Fibroblast of lung (primary cell): Measurements from ENCODE around the gene CT55. TPM values are rescaled to one million over a fixed set of nuclear protein-coding genes. Genes with fewer than 3 reads are reported as not detected.

Source experiments
- DNase-seq, 2 donors: peaks; one replicate each; pipeline versions ENCODE4 v3.0.0 to v3.0.0-alpha.2; 2010; ENCODE audit warnings: low read depth in 2 of 2
- H2AFZ ChIP-seq: 2 replicates; pipeline ENCODE4 v1.5.1; 2012; ENCODE audit warnings: low read length, control low read depth, inconsistent platforms
- H3K27ac ChIP-seq: 2 replicates; pipeline ENCODE4 v1.5.1; 2011; ENCODE audit warnings: low read length, control low read depth; ENCODE audit not compliant: insufficient read depth
- H3K27me3 ChIP-seq: 2 replicates; pipeline ENCODE4 v1.5.1; 2011; ENCODE audit warnings: mild to moderate bottlenecking, low read length; ENCODE audit not compliant: control insufficient read depth, insufficient read depth
- H3K36me3 ChIP-seq: 2 replicates; pipeline ENCODE4 v1.5.1; 2011; ENCODE audit warnings: low read length; ENCODE audit not compliant: control insufficient read depth, insufficient read depth
- H3K4me1 ChIP-seq: 2 replicates; pipeline ENCODE4 v1.5.1; 2011; ENCODE audit warnings: low read length; ENCODE audit not compliant: control insufficient read depth, insufficient read depth; ENCODE audit errors: extremely low read depth
- H3K4me2 ChIP-seq: 2 replicates; pipeline ENCODE4 v1.5.1; 2011; ENCODE audit warnings: low read length, control low read depth; ENCODE audit not compliant: insufficient read depth; ENCODE audit errors: extremely low read depth
- H3K4me3 ChIP-seq, 4 experiments: fragments of 200-600 bp in 1 of 4; sonication (generic) in 1 of 4; replicated peaks in 1 of 4; 2 replicates each; pipeline ENCODE4 v1.5.1; 2011 to 2016; ENCODE audit warnings: low read length in 4 of 4, low read depth in 3 of 4, mild to moderate bottlenecking in 3 of 4, control low read depth in 2 of 4, inconsistent platforms in 1 of 4, mixed read lengths in 1 of 4; ENCODE audit not compliant: insufficient read depth in 1 of 4; ENCODE audit errors: control extremely low read depth in 1 of 4
- H3K79me2 ChIP-seq: 2 replicates; pipeline ENCODE4 v1.5.1; 2012; ENCODE audit warnings: mild to moderate bottlenecking, low read length, inconsistent platforms; ENCODE audit not compliant: control insufficient read depth, insufficient read depth
- H3K9ac ChIP-seq: 2 replicates; pipeline ENCODE4 v1.5.1; 2011; ENCODE audit warnings: mild to moderate bottlenecking, low read length, control low read depth; ENCODE audit not compliant: insufficient read depth
- H3K9me3 ChIP-seq: 2 replicates; pipeline ENCODE4 v1.5.1; 2012; ENCODE audit warnings: low read depth, low read length; ENCODE audit not compliant: control insufficient read depth, insufficient read depth
- H4K20me1 ChIP-seq: 2 replicates; pipeline ENCODE4 v1.5.1; 2011; ENCODE audit warnings: low read length; ENCODE audit not compliant: control insufficient read depth, insufficient read depth; ENCODE audit errors: extremely low read depth
- EZH2 ChIP-seq: IDR thresholded peaks from 2 replicates; pipeline ENCODE4 v1.5.1; 2012; ENCODE audit warnings: low read length, control low read depth, mild to moderate bottlenecking; ENCODE audit errors: missing control alignments
- polyA plus RNA-seq, 2 donors: library from polyadenylated mRNA; depleted of rRNA in 1 of 2; stranded (reverse) in 1 of 2; unstranded in 1 of 2; fragments of >200 nt; gene quantifications; 2 replicates each; pipeline ENCODE4 v1.2.1, GENCODE V29; 2011 to 2012; ENCODE audit warnings: missing spikeins in 1 of 2
- total RNA-seq: library from RNA; depleted of rRNA; stranded (reverse); fragments of >200 nt; gene quantifications from 2 replicates; pipeline ENCODE4 v1.2.1, GENCODE V29; 2014
- TF ChIP-seq, protein P1 (sequence below), 2 donors: IDR thresholded peaks in 1 of 2; conservative IDR thresholded peaks in 1 of 2; 1 replicate in 1 of 2; 2 replicates in 1 of 2; pipeline ENCODE4 v1.5.1; 2011 to 2012; ENCODE audit warnings: low read length in 2 of 2, control low read depth in 1 of 2, inconsistent platforms in 1 of 2, low read depth in 1 of 2, mild to moderate bottlenecking in 1 of 2

CT55 gene
- total and polyA plus RNA-seq, 2 donors (not counting 1 experiment from before 2014, with no cell fraction given), result not detected

DNA sequence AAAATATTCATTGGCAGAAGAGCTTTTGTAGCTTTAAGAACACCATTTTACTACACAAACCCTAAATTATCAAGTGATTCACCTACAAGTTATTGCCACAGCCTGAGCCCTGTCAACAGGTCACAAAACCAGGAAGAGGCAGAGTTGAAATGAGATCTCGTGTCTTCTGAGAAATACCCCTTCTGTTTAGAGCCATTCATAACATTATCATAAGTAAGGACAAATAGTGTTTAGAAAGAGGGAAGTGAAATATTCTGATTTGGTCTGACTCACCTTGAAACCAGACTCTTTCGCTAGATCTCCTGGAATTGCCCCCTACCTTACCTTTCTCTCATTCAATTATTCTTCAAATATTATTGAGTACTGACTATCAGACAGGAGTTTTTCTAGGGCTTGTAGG, 56.8 kb downstream of the CT55 start:
- Histone ChIP-seq H3K9ac (no peak overlapping the region), H3K4me3 (no peak overlapping the region), H2AFZ (no peak overlapping the region), H3K36me3 (no peaks in the 10 kb centered on the region), H4K20me1 (no peaks in the 10 kb centered on the region), H3K79me2 (no peaks in the 10 kb centered on the region), H3K27ac (no peak overlapping the region), H3K4me1 (no peaks in the 10 kb centered on the region), H3K4me2 (no peak overlapping the region), H3K9me3 (no peaks in the 10 kb centered on the region), H3K27me3 (no peaks in the 10 kb centered on the region)
- DNase-seq, result no peak
- TF ChIP-seq EZH2, result no peak
- TF ChIP-seq, protein P1, sequence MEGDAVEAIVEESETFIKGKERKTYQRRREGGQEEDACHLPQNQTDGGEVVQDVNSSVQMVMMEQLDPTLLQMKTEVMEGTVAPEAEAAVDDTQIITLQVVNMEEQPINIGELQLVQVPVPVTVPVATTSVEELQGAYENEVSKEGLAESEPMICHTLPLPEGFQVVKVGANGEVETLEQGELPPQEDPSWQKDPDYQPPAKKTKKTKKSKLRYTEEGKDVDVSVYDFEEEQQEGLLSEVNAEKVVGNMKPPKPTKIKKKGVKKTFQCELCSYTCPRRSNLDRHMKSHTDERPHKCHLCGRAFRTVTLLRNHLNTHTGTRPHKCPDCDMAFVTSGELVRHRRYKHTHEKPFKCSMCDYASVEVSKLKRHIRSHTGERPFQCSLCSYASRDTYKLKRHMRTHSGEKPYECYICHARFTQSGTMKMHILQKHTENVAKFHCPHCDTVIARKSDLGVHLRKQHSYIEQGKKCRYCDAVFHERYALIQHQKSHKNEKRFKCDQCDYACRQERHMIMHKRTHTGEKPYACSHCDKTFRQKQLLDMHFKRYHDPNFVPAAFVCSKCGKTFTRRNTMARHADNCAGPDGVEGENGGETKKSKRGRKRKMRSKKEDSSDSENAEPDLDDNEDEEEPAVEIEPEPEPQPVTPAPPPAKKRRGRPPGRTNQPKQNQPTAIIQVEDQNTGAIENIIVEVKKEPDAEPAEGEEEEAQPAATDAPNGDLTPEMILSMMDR (conservative IDR thresholded peaks at IDR 0.05 in 1 of 2, IDR thresholded peaks at IDR 0.05 in 1 of 2; ENCODE audit: low read depth in 1 of 2, low read length in 2 of 2), result no peak

DNA sequence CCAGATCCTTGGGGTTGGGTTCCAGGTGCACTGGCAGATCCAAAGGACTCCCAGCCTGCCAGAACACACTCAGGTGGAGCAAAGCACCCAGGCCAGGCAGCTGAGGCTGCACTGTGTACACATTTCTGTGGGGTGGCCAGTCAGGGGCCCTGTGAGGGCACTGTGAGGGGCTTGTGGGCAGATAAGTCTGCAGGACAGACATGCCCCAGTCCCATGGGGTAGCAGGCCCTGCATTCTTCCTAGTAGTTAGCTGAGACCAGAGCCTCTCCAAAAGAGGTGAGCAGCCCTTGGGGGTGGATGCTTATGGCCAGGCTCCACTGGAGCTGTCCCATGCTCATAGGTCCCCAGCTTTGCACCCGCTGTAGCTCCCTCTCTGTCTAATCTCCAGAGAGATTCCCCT, 58.5 kb downstream of the CT55 start:
- H2AFZ ChIP-seq, result no peak overlapping the region
- H3K27ac ChIP-seq, result no peak overlapping the region
- no peak overlapping the region for H3K4me2 ChIP-seq
- no peak for DNase-seq
- H4K20me1 ChIP-seq, result no peaks in the 10 kb centered on the region
- no peaks in the 10 kb centered on the region for H3K9me3 ChIP-seq
- TF ChIP-seq, protein P1 (conservative IDR thresholded peaks at IDR 0.05 in 1 of 2, IDR thresholded peaks at IDR 0.05 in 1 of 2; ENCODE audit: low read depth in 1 of 2, low read length in 2 of 2), result no peak
- TF ChIP-seq EZH2, result no peak
- no peaks in the 10 kb centered on the region for H3K4me1 ChIP-seq
- H3K9ac ChIP-seq, result no peak overlapping the region
- no peaks in the 10 kb centered on the region for H3K36me3 ChIP-seq
- no peak overlapping the region for H3K4me3 ChIP-seq
- no peaks in the 10 kb centered on the region for H3K79me2 ChIP-seq
- no peaks in the 10 kb centered on the region for H3K27me3 ChIP-seq

- Histone ChIP-seq H3K9ac (no peak overlapping the region), H3K27me3 (no peaks in the 10 kb centered on the region), H3K27ac (no peak overlapping the region), H3K4me1 (no peaks in the 10 kb centered on the region), H3K4me2 (no peak overlapping the region), H2AFZ (no peak overlapping the region), H3K4me3 (no peak overlapping the region), H3K9me3 (no peaks in the 10 kb centered on the region), H4K20me1 (no peaks in the 10 kb centered on the region), H3K79me2 (no peaks in the 10 kb centered on the region), H3K36me3 (no peaks in the 10 kb centered on the region)
- peak; percentile 4 to 34 for DNase-seq
- TF ChIP-seq, protein P1 (conservative IDR thresholded peaks at IDR 0.05 in 1 of 2, IDR thresholded peaks at IDR 0.05 in 1 of 2; ENCODE audit: low read depth in 1 of 2, low read length in 2 of 2), result peak; percentile 60 to 77
- no peak for TF ChIP-seq EZH2
Observed at GRCh38 chrX:135112096-135112729, 59.0 kb downstream of the CT55 start.
